ENCODE data around the gene ELOVL6. TPM values are rescaled to one million over a fixed set of nuclear protein-coding genes. Genes with fewer than 3 reads are reported as not detected.

ELOVL6 gene
- total and polyA plus RNA-seq, 2 donors (not counting 1 experiment from before 2014, with no cell fraction given): 15.0 to 43.4 TPM

- no peaks in the 10 kb centered on the region for H3K27me3 ChIP-seq (ENCODE audit: control insufficient read depth, insufficient read depth, low read length)
- H4K20me1 ChIP-seq (ENCODE audit: control insufficient read depth, extremely low read depth, insufficient read depth, low read length): no peaks in the 10 kb centered on the region
- no peak overlapping the region for H3K4me3 ChIP-seq (replicated peaks in 1 of 4; ENCODE audit: control extremely low read depth in 1 of 4, insufficient read depth in 1 of 4, low read depth in 3 of 4, low read length in 4 of 4)
- H3K4me1 ChIP-seq (ENCODE audit: control insufficient read depth, extremely low read depth, insufficient read depth, low read length): no peaks in the 10 kb centered on the region
- H3K36me3 ChIP-seq (ENCODE audit: control insufficient read depth, insufficient read depth, low read length): no peaks in the 10 kb centered on the region
- H3K79me2 ChIP-seq (ENCODE audit: control insufficient read depth, insufficient read depth, low read length): peaks cover 2% of the 10 kb centered on the region
- TF ChIP-seq EZH2 (IDR thresholded peaks at IDR 0.05; ENCODE audit: low read length, missing control alignments): no peak
- TF ChIP-seq, protein P1, sequence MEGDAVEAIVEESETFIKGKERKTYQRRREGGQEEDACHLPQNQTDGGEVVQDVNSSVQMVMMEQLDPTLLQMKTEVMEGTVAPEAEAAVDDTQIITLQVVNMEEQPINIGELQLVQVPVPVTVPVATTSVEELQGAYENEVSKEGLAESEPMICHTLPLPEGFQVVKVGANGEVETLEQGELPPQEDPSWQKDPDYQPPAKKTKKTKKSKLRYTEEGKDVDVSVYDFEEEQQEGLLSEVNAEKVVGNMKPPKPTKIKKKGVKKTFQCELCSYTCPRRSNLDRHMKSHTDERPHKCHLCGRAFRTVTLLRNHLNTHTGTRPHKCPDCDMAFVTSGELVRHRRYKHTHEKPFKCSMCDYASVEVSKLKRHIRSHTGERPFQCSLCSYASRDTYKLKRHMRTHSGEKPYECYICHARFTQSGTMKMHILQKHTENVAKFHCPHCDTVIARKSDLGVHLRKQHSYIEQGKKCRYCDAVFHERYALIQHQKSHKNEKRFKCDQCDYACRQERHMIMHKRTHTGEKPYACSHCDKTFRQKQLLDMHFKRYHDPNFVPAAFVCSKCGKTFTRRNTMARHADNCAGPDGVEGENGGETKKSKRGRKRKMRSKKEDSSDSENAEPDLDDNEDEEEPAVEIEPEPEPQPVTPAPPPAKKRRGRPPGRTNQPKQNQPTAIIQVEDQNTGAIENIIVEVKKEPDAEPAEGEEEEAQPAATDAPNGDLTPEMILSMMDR (conservative IDR thresholded peaks at IDR 0.05 in 1 of 2, IDR thresholded peaks at IDR 0.05 in 1 of 2; ENCODE audit: low read depth in 1 of 2, low read length in 2 of 2): no peak
- no peak overlapping the region for H3K27ac ChIP-seq (ENCODE audit: insufficient read depth, low read length)
- H3K9ac ChIP-seq (ENCODE audit: insufficient read depth, low read length): no peak overlapping the region
- H3K4me2 ChIP-seq (ENCODE audit: extremely low read depth, insufficient read depth, low read length): no peak overlapping the region
- no peaks in the 10 kb centered on the region for H3K9me3 ChIP-seq (ENCODE audit: control insufficient read depth, insufficient read depth, low read depth, low read length)
- DNase-seq (ENCODE audit: low read depth in 2 of 2): no peak
- H2AFZ ChIP-seq (ENCODE audit: low read length): no peak overlapping the region
Measured at GRCh38 chr4:110156442-110156841, 42.0 kb downstream of the ELOVL6 start.

DNA sequence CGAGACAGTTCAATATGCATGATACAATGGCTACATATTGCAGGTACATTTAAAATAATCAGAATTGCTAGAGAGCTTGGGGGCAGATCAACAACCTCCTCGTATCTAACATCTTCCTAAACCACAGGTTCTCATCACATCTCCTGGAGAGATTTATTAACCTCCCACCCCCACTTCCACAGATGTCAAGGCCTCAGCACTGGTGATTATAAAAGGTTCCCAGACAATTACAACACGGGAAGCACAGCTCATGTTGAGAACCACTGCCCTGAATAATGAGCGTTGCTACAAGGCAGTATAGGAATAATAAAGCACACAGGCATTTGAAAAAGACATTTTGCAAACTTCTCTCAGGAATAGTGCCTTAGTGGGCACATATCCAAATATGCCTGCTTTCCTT is 42.8 kb downstream of the ELOVL6 start:
- no peaks in the 10 kb centered on the region for H3K9me3 ChIP-seq (ENCODE audit: control insufficient read depth, insufficient read depth, low read depth, low read length)
- no peak overlapping the region for H3K4me2 ChIP-seq (ENCODE audit: extremely low read depth, insufficient read depth, low read length)
- no peak for TF ChIP-seq EZH2 (IDR thresholded peaks at IDR 0.05; ENCODE audit: low read length, missing control alignments)
- TF ChIP-seq, protein P1 (conservative IDR thresholded peaks at IDR 0.05 in 1 of 2, IDR thresholded peaks at IDR 0.05 in 1 of 2; ENCODE audit: low read depth in 1 of 2, low read length in 2 of 2): no peak
- peaks cover 2% of the 10 kb centered on the region for H3K79me2 ChIP-seq (ENCODE audit: control insufficient read depth, insufficient read depth, low read length)
- peak in 1 of 2 donors; percentile 36 for DNase-seq (ENCODE audit: low read depth in 2 of 2)
- no peaks in the 10 kb centered on the region for H3K27me3 ChIP-seq (ENCODE audit: control insufficient read depth, insufficient read depth, low read length)
- H3K27ac ChIP-seq (ENCODE audit: insufficient read depth, low read length): no peak overlapping the region
- no peak overlapping the region for H3K9ac ChIP-seq (ENCODE audit: insufficient read depth, low read length)
- H3K36me3 ChIP-seq (ENCODE audit: control insufficient read depth, insufficient read depth, low read length): no peaks in the 10 kb centered on the region
- H3K4me1 ChIP-seq (ENCODE audit: control insufficient read depth, extremely low read depth, insufficient read depth, low read length): no peaks in the 10 kb centered on the region
- H2AFZ ChIP-seq (ENCODE audit: low read length): no peak overlapping the region
- H4K20me1 ChIP-seq (ENCODE audit: control insufficient read depth, extremely low read depth, insufficient read depth, low read length): no peaks in the 10 kb centered on the region
- no peak overlapping the region for H3K4me3 ChIP-seq (replicated peaks in 1 of 4; ENCODE audit: control extremely low read depth in 1 of 4, insufficient read depth in 1 of 4, low read depth in 3 of 4, low read length in 4 of 4)

GRCh38 chr4:110154582-110154981 is 43.8 kb downstream of the ELOVL6 start:
- Histone ChIP-seq H2AFZ (ENCODE audit: low read length) (no peak overlapping the region), H3K27me3 (ENCODE audit: control insufficient read depth, insufficient read depth, low read length) (no peaks in the 10 kb centered on the region), H3K36me3 (ENCODE audit: control insufficient read depth, insufficient read depth, low read length) (no peaks in the 10 kb centered on the region), H3K9ac (ENCODE audit: insufficient read depth, low read length) (no peak overlapping the region), H3K27ac (ENCODE audit: insufficient read depth, low read length) (no peak overlapping the region), H3K4me2 (ENCODE audit: extremely low read depth, insufficient read depth, low read length) (no peak overlapping the region), H3K4me3 (replicated peaks in 1 of 4; ENCODE audit: control extremely low read depth in 1 of 4, insufficient read depth in 1 of 4, low read depth in 3 of 4, low read length in 4 of 4) (no peak overlapping the region), H3K9me3 (ENCODE audit: control insufficient read depth, insufficient read depth, low read depth, low read length) (no peaks in the 10 kb centered on the region), H3K4me1 (ENCODE audit: control insufficient read depth, extremely low read depth, insufficient read depth, low read length) (no peaks in the 10 kb centered on the region), H3K79me2 (ENCODE audit: control insufficient read depth, insufficient read depth, low read length) (peaks cover 2% of the 10 kb centered on the region), H4K20me1 (ENCODE audit: control insufficient read depth, extremely low read depth, insufficient read depth, low read length) (no peaks in the 10 kb centered on the region)
- TF ChIP-seq EZH2 (IDR thresholded peaks at IDR 0.05; ENCODE audit: low read length, missing control alignments): no peak
- TF ChIP-seq, protein P1 (conservative IDR thresholded peaks at IDR 0.05 in 1 of 2, IDR thresholded peaks at IDR 0.05 in 1 of 2; ENCODE audit: low read depth in 1 of 2, low read length in 2 of 2): no peak
- no peak for DNase-seq (ENCODE audit: low read depth in 2 of 2)
